GM21390 (cell line): ENCODE results near the gene C10orf90.
"Not testable (repeated sequence)": the region's sequence is repeated elsewhere in the genome, so short reads cannot be mapped to it uniquely, and the experiment has no call there.

Experiments
- ATAC-seq: cut with Tn5 transposase; IDR thresholded peaks from one replicate; pipeline ENCODE4 v1.9.1; 2021; ENCODE audit not compliant: unreplicated experiment

The C10orf90 gene

GRCh38 chr10:126398383-126398743, 272.1 kb downstream of the C10orf90 start:
- ATAC-seq, result no peak

DNA sequence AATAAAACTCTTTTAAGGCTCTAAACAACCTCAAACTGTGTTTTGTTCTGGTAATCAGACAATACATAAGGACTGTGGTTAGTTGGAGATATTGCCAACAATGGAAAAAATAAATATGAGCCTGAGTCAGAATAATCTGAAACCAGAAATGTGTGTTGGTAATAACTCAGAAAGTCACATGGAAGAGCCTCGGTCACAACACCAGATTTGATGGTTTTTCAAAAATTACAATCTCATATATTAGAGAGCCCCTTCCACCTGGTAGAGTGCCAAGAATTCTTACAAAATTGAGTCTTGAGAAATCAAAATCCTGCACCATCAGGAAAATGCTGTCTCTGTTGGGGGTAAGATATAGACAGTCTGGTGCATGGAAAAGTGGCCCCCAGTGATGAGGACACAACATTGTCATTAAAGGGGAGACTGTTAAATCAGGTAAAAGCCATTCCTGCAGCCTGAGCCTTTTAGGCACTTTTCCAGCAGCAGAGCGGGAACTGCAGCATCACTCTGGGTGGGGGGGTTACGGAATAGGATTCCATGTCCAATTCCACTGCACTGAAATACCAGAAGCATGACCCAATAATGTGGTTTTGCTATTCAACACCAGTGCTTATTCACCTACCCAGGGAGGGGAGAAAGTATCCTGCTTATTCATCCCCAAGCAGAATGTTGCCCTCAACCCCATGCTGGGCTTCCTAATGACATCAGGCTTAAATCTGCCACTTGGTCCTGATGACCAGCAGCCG, 272.7 kb downstream of the C10orf90 start:
- ATAC-seq, result no peak

DNA sequence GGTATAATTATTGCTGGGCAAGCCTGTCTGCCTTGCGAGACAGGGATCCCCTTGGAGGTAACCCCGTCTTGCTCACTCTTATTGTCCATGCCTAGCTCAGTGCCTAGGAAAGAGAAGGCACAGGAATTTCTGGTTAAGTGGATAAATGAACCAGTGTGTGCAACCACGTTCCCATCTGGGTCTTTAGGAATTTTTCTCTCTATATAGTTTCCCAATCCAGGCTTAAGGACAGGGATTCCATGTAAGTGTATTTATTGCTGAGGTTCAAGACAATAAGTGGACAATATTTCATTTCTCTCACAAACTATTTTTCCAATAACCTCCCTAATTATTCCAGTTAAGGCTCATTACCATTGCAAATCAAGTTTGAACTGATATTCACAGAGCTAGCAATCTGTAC, 273.3 kb downstream of the C10orf90 start:
- no peak for ATAC-seq

- no peak for ATAC-seq
Observed at GRCh38 chr10:126394948-126395347, 275.5 kb downstream of the C10orf90 start.

- no peak for ATAC-seq
Observed at GRCh38 chr10:126393076-126393475, 277.4 kb downstream of the C10orf90 start.

GRCh38 chr10:126392469-126392868, 278.0 kb downstream of the C10orf90 start:
- no peak for ATAC-seq

GRCh38 chr10:126392068-126392467, 278.4 kb downstream of the C10orf90 start:
- no peak for ATAC-seq

GRCh38 chr10:126391192-126391885, 279.2 kb downstream of the C10orf90 start:
- no peak for ATAC-seq

- no peak for ATAC-seq
Observed at GRCh38 chr10:126390324-126390723, 280.2 kb downstream of the C10orf90 start.

- no peak for ATAC-seq
Observed at GRCh38 chr10:126387931-126388911, 282.3 kb downstream of the C10orf90 start, which contains the start of gene ADAM12. TSS of gene ADAM12 (minus strand) at chr10:126388477. CDS start at chr10:126388145, 332 bp downstream.

DNA sequence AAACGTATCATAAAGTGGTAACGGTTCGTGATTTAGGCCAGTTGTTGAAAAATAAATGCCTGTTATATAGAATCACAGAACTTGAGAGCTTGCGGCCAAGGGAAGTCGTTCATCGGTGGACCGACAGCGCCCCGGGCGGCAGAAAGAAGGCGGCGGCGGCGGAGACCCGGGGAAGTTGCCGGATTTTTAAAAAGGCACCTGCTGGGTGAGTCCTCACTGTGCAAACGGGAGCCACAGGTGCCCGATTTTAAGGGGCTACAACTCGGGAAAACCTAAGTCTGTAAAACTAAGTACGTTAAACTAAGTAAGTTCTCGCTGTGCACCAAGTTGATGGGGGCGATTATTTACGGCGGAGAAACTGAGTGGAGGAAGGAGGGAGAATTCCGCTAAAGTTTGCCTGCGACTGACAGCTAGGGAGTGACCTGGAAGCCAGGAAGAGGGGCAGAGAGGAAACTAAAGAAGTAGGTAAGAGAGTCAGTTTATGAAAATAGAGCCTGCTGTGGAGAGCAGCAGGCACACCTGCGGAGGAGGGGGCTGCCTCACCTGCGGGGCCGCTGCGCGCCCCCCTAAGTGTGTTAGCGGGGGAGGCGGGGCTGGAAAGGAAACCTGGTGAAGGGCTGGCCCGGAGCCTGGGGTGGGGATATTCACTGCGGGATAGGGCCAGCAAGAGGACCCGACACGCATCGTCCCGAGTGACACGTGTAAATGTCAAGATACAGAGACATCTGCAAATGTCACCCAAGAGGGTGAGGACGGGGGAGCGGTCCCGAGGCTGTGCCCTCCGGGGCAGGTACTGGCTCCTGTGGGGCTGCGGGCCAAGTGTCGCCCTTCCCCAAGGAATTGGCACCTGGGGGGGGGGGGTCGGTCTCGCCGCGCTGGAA, 283.2 kb downstream of the C10orf90 start:
- no peak for ATAC-seq

DNA sequence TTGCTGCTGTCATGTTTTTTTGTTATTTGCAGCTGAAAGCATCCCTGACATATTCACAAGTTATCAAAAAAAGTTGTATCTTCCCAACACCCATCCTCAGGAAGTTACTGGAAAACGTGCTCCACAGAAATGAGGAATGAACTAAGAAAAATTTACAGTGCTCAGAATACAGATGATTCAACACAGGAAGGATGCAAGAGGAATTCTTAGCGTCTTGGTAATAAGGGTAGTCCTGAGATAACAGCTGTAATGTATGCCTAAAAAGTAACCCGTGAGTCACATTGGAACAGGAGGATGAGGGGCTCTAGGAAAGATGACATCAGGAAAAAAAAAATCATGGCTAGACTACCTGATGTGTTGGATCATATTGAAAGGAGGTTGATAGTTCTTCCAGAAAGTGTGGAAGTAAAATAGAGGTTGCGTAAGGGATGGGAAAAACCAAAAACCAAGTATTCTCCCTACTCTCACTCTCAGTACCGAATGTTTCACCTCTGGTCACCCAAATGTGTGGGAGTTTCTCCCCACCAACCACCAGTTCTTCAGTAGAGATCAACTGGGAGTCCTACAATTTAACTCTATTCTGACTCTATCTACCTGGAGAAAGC, 286.1 kb downstream of the C10orf90 start:
- no peak for ATAC-seq

- no peak for ATAC-seq
Observed at GRCh38 chr10:126380352-126381076, 290.0 kb downstream of the C10orf90 start.

- not testable (repeated sequence) for ATAC-seq
Observed at GRCh38 chr10:126379166-126379565, 291.3 kb downstream of the C10orf90 start.

DNA sequence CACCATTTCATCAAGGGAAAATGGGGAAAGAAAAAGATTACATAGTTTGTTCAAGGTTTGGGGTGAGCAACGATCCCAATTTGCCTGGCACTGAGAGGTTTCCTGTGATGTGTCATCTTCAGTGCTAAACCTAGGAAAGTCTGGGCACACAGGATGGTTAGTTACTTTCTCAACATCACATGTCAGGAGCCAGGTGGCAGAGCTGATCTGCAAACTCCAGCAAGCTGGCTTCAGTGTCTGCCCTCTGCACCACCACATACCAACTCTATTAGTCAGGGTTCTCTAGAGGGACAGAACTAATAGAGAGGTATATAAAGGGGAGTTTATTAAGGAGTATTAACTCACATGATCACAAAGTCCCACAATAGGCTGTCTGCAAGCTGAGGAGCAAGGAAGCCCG, 293.5 kb downstream of the C10orf90 start:
- no peak for ATAC-seq

GRCh38 chr10:126375926-126376554, 294.5 kb downstream of the C10orf90 start:
- no peak for ATAC-seq

- no peak for ATAC-seq
Observed at GRCh38 chr10:126375299-126375698, 295.2 kb downstream of the C10orf90 start.
